Measurements from ENCODE around the gene MANSC1.

Gene MANSC1

DNA sequence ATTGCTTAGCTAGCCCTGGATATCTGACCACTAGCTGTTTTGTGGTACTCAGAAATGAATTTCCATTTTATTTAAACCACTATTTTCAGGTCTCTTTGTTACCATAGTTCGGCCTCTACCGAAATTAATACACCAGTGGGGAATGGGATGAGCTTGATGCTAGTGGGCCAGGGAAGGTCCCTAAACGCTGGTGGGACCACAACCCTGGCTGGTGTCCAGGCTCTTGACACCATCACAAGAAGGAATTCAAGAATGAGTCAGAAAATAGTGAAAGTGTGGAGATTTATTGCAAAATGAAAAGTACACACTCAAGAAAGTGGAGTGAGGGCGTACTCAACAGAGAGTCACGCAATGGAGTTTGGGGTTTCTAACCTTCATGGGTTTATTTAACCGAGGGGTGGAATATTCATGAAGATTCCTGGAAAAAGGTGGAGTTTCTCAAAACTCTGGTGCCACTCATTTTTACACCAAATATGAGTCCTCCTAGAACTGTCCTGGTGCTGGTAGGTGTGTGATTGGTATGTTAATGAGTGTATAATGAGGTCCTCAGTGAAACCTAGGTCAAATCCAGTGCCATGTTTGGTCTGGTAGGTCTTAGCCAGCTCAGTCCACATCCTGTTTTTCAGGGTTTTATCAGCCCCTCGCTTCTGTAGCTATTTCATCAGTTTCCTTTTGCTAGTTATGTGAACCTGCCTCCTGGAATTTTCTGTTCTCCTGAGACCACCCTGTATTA lies 44.3 kb downstream of the MANSC1 start:
- Histone ChIP-seq H3K36me3 (ENCODE audit: low read depth) (no peaks in the 10 kb centered on the region), H3K9me3 (ENCODE audit: severe bottlenecking) (no peaks in the 10 kb centered on the region), H3K4me1 (ENCODE audit: insufficient read depth, poor library complexity, severe bottlenecking) (no peaks in the 10 kb centered on the region), H3K4me3 (ENCODE audit: severe bottlenecking) (no peak overlapping the region), H3K27me3 (ENCODE audit: insufficient read depth, poor library complexity, severe bottlenecking) (no peaks in the 10 kb centered on the region), H3K27ac (ENCODE audit: poor library complexity, severe bottlenecking) (no peak overlapping the region)
- DNase-seq (ENCODE audit: low spot score): no peak
- ATAC-seq (ENCODE audit: low read depth): no peak
- TF ChIP-seq CTCF (IDR thresholded peaks at IDR 0.05; ENCODE audit: poor library complexity, severe bottlenecking): no peak

DNA sequence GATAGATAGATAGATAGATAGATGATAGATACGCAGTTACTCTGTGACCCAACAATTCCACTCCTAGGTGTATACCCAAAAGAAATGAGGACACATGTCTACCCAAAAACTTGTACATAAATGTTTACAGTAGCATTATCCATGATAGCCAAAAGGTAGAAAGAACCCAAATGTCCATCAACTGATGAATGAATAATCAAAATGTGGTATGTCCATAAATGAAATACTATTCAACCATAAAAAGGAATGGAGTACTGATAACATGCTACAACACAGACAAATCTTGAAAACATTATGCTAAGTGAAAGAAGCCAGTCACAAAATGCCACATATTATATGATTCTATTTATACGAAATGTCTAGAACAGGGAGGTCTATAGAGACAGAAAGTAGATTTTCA lies 47.1 kb downstream of the MANSC1 start:
- H3K4me3 ChIP-seq (ENCODE audit: severe bottlenecking): no peak overlapping the region
- H3K36me3 ChIP-seq (ENCODE audit: low read depth): no peaks in the 10 kb centered on the region
- no peak for ATAC-seq (ENCODE audit: low read depth)
- H3K27me3 ChIP-seq (ENCODE audit: insufficient read depth, poor library complexity, severe bottlenecking): no peaks in the 10 kb centered on the region
- no peaks in the 10 kb centered on the region for H3K9me3 ChIP-seq (ENCODE audit: severe bottlenecking)
- TF ChIP-seq CTCF (IDR thresholded peaks at IDR 0.05; ENCODE audit: poor library complexity, severe bottlenecking): no peak
- DNase-seq (ENCODE audit: low spot score): no peak
- no peaks in the 10 kb centered on the region for H3K4me1 ChIP-seq (ENCODE audit: insufficient read depth, poor library complexity, severe bottlenecking)
- no peak overlapping the region for H3K27ac ChIP-seq (ENCODE audit: poor library complexity, severe bottlenecking)

DNA sequence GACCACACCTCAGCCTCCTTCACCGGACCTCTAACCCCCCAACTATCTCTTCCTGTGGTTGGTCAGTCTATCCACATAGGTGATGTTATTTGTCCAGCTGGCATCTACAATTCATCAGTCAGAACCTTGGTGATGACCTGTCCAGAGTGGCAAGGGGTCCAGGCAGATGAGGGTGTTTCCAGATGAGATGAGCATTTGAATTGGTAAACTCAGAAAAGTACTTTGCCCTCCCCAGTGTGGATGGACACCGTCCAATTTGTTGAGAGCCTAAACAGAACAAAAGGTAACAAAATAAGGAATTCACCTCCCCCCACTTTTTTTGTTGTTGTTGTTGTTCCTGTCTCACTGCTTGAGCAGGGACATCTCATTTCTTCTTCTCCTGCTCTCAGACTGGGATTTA lies 48.9 kb downstream of the MANSC1 start:
- DNase-seq (ENCODE audit: low spot score): no peak
- no peaks in the 10 kb centered on the region for H3K4me1 ChIP-seq (ENCODE audit: insufficient read depth, poor library complexity, severe bottlenecking)
- H3K27ac ChIP-seq (ENCODE audit: poor library complexity, severe bottlenecking): no peak overlapping the region
- ATAC-seq (ENCODE audit: low read depth): no peak
- H3K4me3 ChIP-seq (ENCODE audit: severe bottlenecking): no peak overlapping the region
- TF ChIP-seq CTCF (IDR thresholded peaks at IDR 0.05; ENCODE audit: poor library complexity, severe bottlenecking): no peak
- H3K27me3 ChIP-seq (ENCODE audit: insufficient read depth, poor library complexity, severe bottlenecking): no peaks in the 10 kb centered on the region
- H3K9me3 ChIP-seq (ENCODE audit: severe bottlenecking): no peaks in the 10 kb centered on the region
- H3K36me3 ChIP-seq (ENCODE audit: low read depth): no peaks in the 10 kb centered on the region

DNA sequence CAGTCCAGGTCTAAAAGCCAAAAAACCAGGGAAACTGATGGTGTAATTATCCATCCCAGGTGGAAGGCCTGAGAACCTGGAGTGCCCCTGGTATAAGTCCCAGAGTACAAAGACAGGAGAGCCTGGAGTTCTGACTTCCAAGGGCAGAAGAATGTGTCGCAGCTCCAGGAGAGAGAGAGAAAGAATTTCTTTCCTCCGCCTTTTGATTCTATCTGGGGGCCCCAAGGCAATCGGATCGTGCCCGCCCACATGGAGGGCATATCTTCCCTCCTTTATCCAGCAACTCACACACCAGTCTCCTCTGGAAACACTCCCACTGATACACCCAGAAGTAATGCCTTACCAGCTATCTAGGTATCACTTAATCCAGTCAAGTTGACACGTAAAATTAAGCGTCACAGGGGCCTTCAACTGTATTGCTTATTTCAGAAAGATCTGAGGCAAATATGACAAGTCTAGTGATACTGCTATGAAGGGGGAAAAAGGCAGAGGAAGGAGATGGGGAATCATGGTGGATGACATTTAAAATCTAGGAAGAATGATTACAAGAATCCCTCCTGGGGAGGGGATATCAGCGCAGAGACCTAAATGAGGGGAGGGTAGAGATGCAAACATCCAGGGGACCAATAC lies 52.7 kb downstream of the MANSC1 start:
- ATAC-seq (ENCODE audit: low read depth) (no peak), DNase-seq (ENCODE audit: low spot score) (no peak)
- TF ChIP-seq CTCF (IDR thresholded peaks at IDR 0.05; ENCODE audit: poor library complexity, severe bottlenecking): no peak

More for the DNA sequence above, 52.7 kb downstream of the MANSC1 start:
- Histone ChIP-seq H3K36me3 (ENCODE audit: low read depth) (no peaks in the 10 kb centered on the region), H3K4me3 (ENCODE audit: severe bottlenecking) (no peak overlapping the region), H3K4me1 (ENCODE audit: insufficient read depth, poor library complexity, severe bottlenecking) (no peaks in the 10 kb centered on the region), H3K9me3 (ENCODE audit: severe bottlenecking) (no peaks in the 10 kb centered on the region), H3K27ac (ENCODE audit: poor library complexity, severe bottlenecking) (no peak overlapping the region), H3K27me3 (ENCODE audit: insufficient read depth, poor library complexity, severe bottlenecking) (no peaks in the 10 kb centered on the region)

All from RWPE2 (cell line).